Prostate gland (tissue), 2 donors: ENCODE data around the gene KCNS3. TPM values are rescaled to one million over a fixed set of nuclear protein-coding genes. Genes with fewer than 3 reads are reported as not detected.

Source experiments
- DNase-seq: peaks from one replicate; pipeline ENCODE4 v3.0.0-alpha.2; 2019; ENCODE audit warnings: low spot score
- H3K27ac ChIP-seq, 2 donors: fragments of 200-600 bp; sonication (generic); 2 replicates each; pipeline ENCODE4 v1.5.1; 2017 to 2019
- H3K27me3 ChIP-seq: fragments of 200-600 bp; sonication (generic); replicated peaks from 2 replicates; pipeline ENCODE4 v1.5.1; 2019; ENCODE audit not compliant: insufficient read depth
- H3K36me3 ChIP-seq, 2 donors: fragments of 200-600 bp; sonication (generic); 1 replicate in 1 of 2; 2 replicates in 1 of 2; pipeline versions ENCODE4 v1.5.1 to v1.8.1; 2017 to 2019
- H3K4me1 ChIP-seq: fragments of 200-600 bp; sonication (generic); replicated peaks from 2 replicates; pipeline ENCODE4 v1.5.1; 2019
- H3K4me3 ChIP-seq, 2 donors: fragments of 200-600 bp; sonication (generic); 2 replicates each; pipeline ENCODE4 v1.5.1; 2017 to 2019
- H3K9me3 ChIP-seq: fragments of 200-600 bp; sonication (generic); 2 replicates; pipeline ENCODE4 v1.5.1; 2017
- CTCF ChIP-seq, 4 experiments: fragments of 200-600 bp in 2 of 4; fragments of 450-650 bp in 2 of 4; sonication (generic) in 2 of 4; IDR thresholded peaks; 1 replicate in 3 of 4; 2 replicates in 1 of 4; pipeline ENCODE4 v1.5.1; 2016 to 2019; ENCODE audit warnings: antibody characterized with exemption in 4 of 4, mild to moderate bottlenecking in 2 of 4, moderate library complexity in 2 of 4
- POLR2A ChIP-seq: fragments of 450-650 bp; IDR thresholded peaks from one replicate; pipeline ENCODE4 v1.6.1; 2016; ENCODE audit warnings: antibody characterized with exemption, mild to moderate bottlenecking
- POLR2AphosphoS5 ChIP-seq: sonication (generic); formaldehyde crosslinking; IDR thresholded peaks from one replicate; pipeline ENCODE4 v1.6.1; 2017; ENCODE audit warnings: antibody characterized with exemption
- WGBS: methylation state at CpG from one replicate; pipeline ENCODE4 v1.1.5; 2018; 5-methylcytosine and 5-hydroxymethylcytosine counted together
- intact Hi-C: fragments of 100-400 bp; cut with DNase I; formaldehyde crosslinking; loops from one replicate; pipeline ENCODE4 v1.14.2; 2022
- total RNA-seq, 2 donors: library from RNA; depleted of rRNA; stranded (reverse); fragments of >200 nt; gene quantifications; one replicate each; pipeline ENCODE4 v1.1.0, GENCODE V29; 2016

The KCNS3 gene
- total RNA-seq, 2 donors from 2014 or later = 17.4 to 106 TPM

GRCh38 chr2:17935242-17935885 is 56.9 kb downstream of the KCNS3 start:
- Histone ChIP-seq H3K9me3 (no peaks in the 10 kb centered on the region), H3K27me3 (no peaks in the 10 kb centered on the region), H3K4me1 (no peaks in the 10 kb centered on the region), H3K27ac (no peak overlapping the region), H3K36me3 (no peaks in the 10 kb centered on the region), H3K4me3 (no peak overlapping the region)
- intact Hi-C loops = no loop called here
- no peak for DNase-seq
- TF ChIP-seq POLR2AphosphoS5 (no peak), POLR2A (no peak), CTCF (IDR thresholded peaks at IDR 0.05) (no peak)
- WGBS = 56% methylated on average over 6 of the region's 6 CpGs

- WGBS = 96% methylated on average over 1 of the region's 1 CpG
These were observed 58.1 kb downstream of the KCNS3 start for GRCh38 chr2:17936599-17936998.

GRCh38 chr2:17940091-17940630 is 61.7 kb downstream of the KCNS3 start:
- TF ChIP-seq CTCF (IDR thresholded peaks at IDR 0.05) (no peak), POLR2A (no peak), POLR2AphosphoS5 (no peak)
- Histone ChIP-seq H3K27me3 (no peaks in the 10 kb centered on the region), H3K4me1 (no peaks in the 10 kb centered on the region), H3K36me3 (no peaks in the 10 kb centered on the region), H3K27ac (no peak overlapping the region), H3K4me3 (no peak overlapping the region), H3K9me3 (no peaks in the 10 kb centered on the region)
- intact Hi-C loops = no loop called here
- DNase-seq = no peak
- 20% methylated on average over 2 of the region's 2 CpGs for WGBS

More at GRCh38 chr2:17936599-17936998, 58.1 kb downstream of the KCNS3 start:
- Histone ChIP-seq H3K4me1 (no peaks in the 10 kb centered on the region), H3K4me3 (no peak overlapping the region), H3K36me3 (no peaks in the 10 kb centered on the region), H3K27me3 (no peaks in the 10 kb centered on the region), H3K9me3 (no peaks in the 10 kb centered on the region), H3K27ac (no peak overlapping the region)
- intact Hi-C loops = no loop called here
- DNase-seq = no peak
- TF ChIP-seq POLR2AphosphoS5 = no peak
- TF ChIP-seq POLR2A = no peak
- no peak for TF ChIP-seq CTCF (IDR thresholded peaks at IDR 0.05)

GRCh38 chr2:17943444-17943843 is 65.0 kb downstream of the KCNS3 start:
- Histone ChIP-seq H3K4me3 (no peak overlapping the region), H3K36me3 (no peaks in the 10 kb centered on the region), H3K27me3 (no peaks in the 10 kb centered on the region), H3K27ac (no peak overlapping the region), H3K4me1 (no peaks in the 10 kb centered on the region), H3K9me3 (no peaks in the 10 kb centered on the region)
- intact Hi-C loops = no loop called here
- no peak for DNase-seq
- 87% methylated on average over 4 of the region's 4 CpGs for WGBS
- TF ChIP-seq POLR2A = no peak
- no peak for TF ChIP-seq POLR2AphosphoS5
- no peak for TF ChIP-seq CTCF (IDR thresholded peaks at IDR 0.05)

- Histone ChIP-seq H3K4me1 (no peaks in the 10 kb centered on the region), H3K27ac (no peak overlapping the region), H3K27me3 (no peaks in the 10 kb centered on the region), H3K9me3 (no peaks in the 10 kb centered on the region), H3K4me3 (no peak overlapping the region), H3K36me3 (no peaks in the 10 kb centered on the region)
- 85% methylated on average over 3 of the region's 3 CpGs for WGBS
- TF ChIP-seq POLR2A (no peak), POLR2AphosphoS5 (no peak), CTCF (IDR thresholded peaks at IDR 0.05) (no peak)
- DNase-seq = no peak
- intact Hi-C loops = no loop called here
These were observed 68.6 kb downstream of the KCNS3 start for GRCh38 chr2:17947113-17947512.
